ENCODE data around the gene STARD10. TPM values are rescaled to one million over a fixed set of nuclear protein-coding genes. Genes with fewer than 3 reads are reported as not detected.

The STARD10 gene
- total RNA-seq, 2 experiments from 2014 or later = 10.5 to 12.9 TPM

- Mint-ChIP-seq H3K9me3 (no peaks in the 10 kb centered on the region), H3K27ac (no peak overlapping the region), H3K4me3 (no peak overlapping the region), H3K36me3 (ENCODE audit: low read depth) (no peaks in the 10 kb centered on the region), H3K4me1 (ENCODE audit: low read depth) (no peaks in the 10 kb centered on the region), H3K27me3 (no peaks in the 10 kb centered on the region)
- no peaks in the 10 kb centered on the region for H3K36me3 ChIP-seq (ENCODE audit: insufficient read depth, low read length)
- no peak overlapping the region for H3K27ac ChIP-seq (ENCODE audit: low read depth in 1 of 2, low read length in 2 of 2)
- no peaks in the 10 kb centered on the region for H3K9me3 ChIP-seq (ENCODE audit: control insufficient read depth in 1 of 2, insufficient read depth in 1 of 2, low read length in 2 of 2)
- no peak for ATAC-seq (ENCODE audit: poor library complexity)
- intact Hi-C loops (cut with DNase I, micrococcal nuclease) = no loop called here
- ChIA-PET POLR2A (no interaction called here), CTCF (interaction anchor here (0.9 kb wide), 1 partner anchor 12 kb away, joined by 3 read pairs; no protein-coding TSS in a partner anchor)
- H3K4me3 ChIP-seq (ENCODE audit: low read length) = no peak overlapping the region
- H3K4me1 ChIP-seq (ENCODE audit: insufficient read depth, low read length) = no peaks in the 10 kb centered on the region
- DNase-seq = no peak
- H3K27me3 ChIP-seq (ENCODE audit: control insufficient read depth in 1 of 2, insufficient read depth in 2 of 2, low read length in 2 of 2) = no peaks in the 10 kb centered on the region
- no peak for TF ChIP-seq CTCF (IDR thresholded peaks at IDR 0.05)
Observed at GRCh38 chr11:72769680-72770079, 24.2 kb downstream of the STARD10 start.

GRCh38 chr11:72768581-72768980, 25.3 kb downstream of the STARD10 start:
- DNase-seq = no peak
- H3K27me3 ChIP-seq (ENCODE audit: control insufficient read depth in 1 of 2, insufficient read depth in 2 of 2, low read length in 2 of 2) = no peaks in the 10 kb centered on the region
- POLR2A ChIA-PET = no interaction called here
- H3K4me3 Mint-ChIP-seq = no peak overlapping the region
- H3K4me1 Mint-ChIP-seq (ENCODE audit: low read depth) = no peaks in the 10 kb centered on the region
- H3K9me3 ChIP-seq (ENCODE audit: control insufficient read depth in 1 of 2, insufficient read depth in 1 of 2, low read length in 2 of 2) = no peaks in the 10 kb centered on the region
- no peak for ATAC-seq (ENCODE audit: poor library complexity)
- H3K36me3 ChIP-seq (ENCODE audit: insufficient read depth, low read length) = no peaks in the 10 kb centered on the region
- no peak overlapping the region for H3K27ac Mint-ChIP-seq
- H3K4me3 ChIP-seq (ENCODE audit: low read length) = no peak overlapping the region
- no peaks in the 10 kb centered on the region for H3K9me3 Mint-ChIP-seq
- no peaks in the 10 kb centered on the region for H3K4me1 ChIP-seq (ENCODE audit: insufficient read depth, low read length)
- no peak for TF ChIP-seq CTCF (IDR thresholded peaks at IDR 0.05)
- no peaks in the 10 kb centered on the region for H3K36me3 Mint-ChIP-seq (ENCODE audit: low read depth)
- CTCF ChIA-PET = no interaction called here
- no peak overlapping the region for H3K27ac ChIP-seq (ENCODE audit: low read depth in 1 of 2, low read length in 2 of 2)
- H3K27me3 Mint-ChIP-seq = no peaks in the 10 kb centered on the region
- intact Hi-C loops (cut with DNase I, micrococcal nuclease) = no loop called here

- H3K4me3 Mint-ChIP-seq = no peak overlapping the region
- intact Hi-C loops (cut with DNase I, micrococcal nuclease) = no loop called here
- no peaks in the 10 kb centered on the region for H3K36me3 Mint-ChIP-seq (ENCODE audit: low read depth)
- Histone ChIP-seq H3K36me3 (ENCODE audit: insufficient read depth, low read length) (no peaks in the 10 kb centered on the region), H3K4me1 (ENCODE audit: insufficient read depth, low read length) (peaks cover 6% of the 10 kb centered on the region), H3K27ac (ENCODE audit: low read depth in 1 of 2, low read length in 2 of 2) (no peak overlapping the region), H3K27me3 (ENCODE audit: control insufficient read depth in 1 of 2, insufficient read depth in 2 of 2, low read length in 2 of 2) (no peaks in the 10 kb centered on the region), H3K9me3 (ENCODE audit: control insufficient read depth in 1 of 2, insufficient read depth in 1 of 2, low read length in 2 of 2) (no peaks in the 10 kb centered on the region), H3K4me3 (ENCODE audit: low read length) (no peak overlapping the region)
- H3K27me3 Mint-ChIP-seq = no peaks in the 10 kb centered on the region
- ChIA-PET POLR2A (no interaction called here), CTCF (interaction anchor here (1.6 kb wide), 1 partner anchor 42 kb away, joined by 3 read pairs; no protein-coding TSS in a partner anchor)
- H3K9me3 Mint-ChIP-seq = no peaks in the 10 kb centered on the region
- no peaks in the 10 kb centered on the region for H3K4me1 Mint-ChIP-seq (ENCODE audit: low read depth)
- H3K27ac Mint-ChIP-seq = no peak overlapping the region
- no peak for ATAC-seq (ENCODE audit: poor library complexity)
- DNase-seq = no peak
- no peak for TF ChIP-seq CTCF (IDR thresholded peaks at IDR 0.05)
Observed at GRCh38 chr11:72767203-72768062, 26.4 kb downstream of the STARD10 start.

Measured in CD4-positive, alpha-beta T cell (primary cell).